HG03039 (cell line): ENCODE measurements around the gene AOPEP.
A peak's percentile ranks its signal among the peaks of the same experiment; 100 is the strongest.
"Not testable (repeated sequence)": the region's sequence is repeated elsewhere in the genome, so short reads cannot be mapped to it uniquely, and the experiment has no call there.

Experiments used
- ATAC-seq: cut with Tn5 transposase; IDR thresholded peaks from one replicate; pipeline ENCODE4 v1.9.1; 2021; ENCODE audit warnings: mild to moderate bottlenecking, moderate library complexity; ENCODE audit not compliant: unreplicated experiment

Gene AOPEP

DNA sequence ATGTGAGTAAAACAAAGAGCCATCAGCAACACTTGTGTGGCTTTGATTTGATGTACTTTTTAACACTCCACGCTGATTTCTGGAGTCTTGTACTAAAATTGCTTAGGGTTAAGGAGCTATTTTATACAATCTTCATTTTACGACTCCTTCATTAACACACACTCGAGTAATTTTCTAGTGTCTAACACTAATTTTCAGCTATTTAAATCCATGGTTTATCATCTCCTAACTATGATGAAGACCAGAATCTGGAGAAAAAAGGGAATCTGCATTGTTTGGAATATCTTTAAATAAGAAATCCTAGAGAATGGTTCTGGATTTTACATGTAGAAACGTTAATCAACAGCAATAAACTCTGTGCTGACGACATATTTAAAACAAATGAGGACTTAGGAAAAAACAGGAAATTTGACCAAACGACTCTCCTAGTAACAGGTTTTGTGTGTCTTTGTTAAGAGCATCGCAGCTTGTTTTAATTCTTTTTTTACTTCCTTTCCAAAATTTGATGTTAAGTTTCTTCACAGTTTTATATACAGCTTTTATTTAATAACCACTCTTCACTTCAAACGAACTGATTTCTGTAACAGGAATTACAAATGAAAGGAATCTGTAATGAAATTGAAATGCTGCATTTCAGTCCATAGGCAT is 138.5 kb downstream of the AOPEP start:
- ATAC-seq, result no peak

DNA sequence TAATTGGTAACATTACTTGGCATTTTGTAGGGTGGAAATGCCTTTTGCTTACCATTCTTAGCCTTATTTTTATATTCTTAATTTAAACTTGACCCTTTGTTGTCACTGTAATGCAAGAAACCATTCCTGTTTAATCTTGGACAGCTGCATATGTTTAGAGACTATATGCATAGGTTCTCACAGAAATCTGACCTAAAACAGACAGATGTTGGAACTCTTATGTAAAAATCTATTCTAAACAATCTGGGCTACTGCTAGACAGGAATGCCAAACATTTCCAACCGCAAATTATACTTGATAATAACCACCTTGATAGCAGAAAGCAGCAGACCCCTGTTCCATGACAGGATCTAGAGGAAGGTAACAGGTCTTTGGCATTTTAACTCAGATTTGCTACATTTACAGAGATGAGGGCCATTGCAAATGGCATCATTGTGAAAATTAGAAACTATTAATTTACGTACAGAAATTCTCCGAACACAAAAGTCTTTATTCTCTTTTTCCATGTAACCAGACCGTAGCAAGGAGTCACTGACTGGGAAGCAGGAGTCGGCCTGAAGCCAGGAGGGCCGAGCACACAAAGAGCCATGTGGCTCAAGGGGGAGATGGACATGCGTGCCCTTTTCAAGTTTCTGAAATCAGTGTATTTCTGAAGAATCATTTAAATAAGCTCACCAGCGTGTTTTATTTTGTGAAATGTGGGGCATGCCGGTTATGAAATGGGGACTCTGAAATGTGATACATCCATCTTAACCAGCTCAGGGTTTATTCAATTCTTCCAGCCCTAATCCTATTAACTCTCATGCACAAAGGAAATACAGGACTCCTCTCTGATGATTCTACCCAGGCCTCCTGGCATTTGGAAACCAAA is 139.3 kb downstream of the AOPEP start:
- ATAC-seq, result no peak

- ATAC-seq, result no peak
Measured at GRCh38 chr9:94866770-94867169, 140.3 kb downstream of the AOPEP start.

GRCh38 chr9:94867281-94867841 is 140.9 kb downstream of the AOPEP start:
- no peak for ATAC-seq

GRCh38 chr9:94867842-94868312 is 141.4 kb downstream of the AOPEP start:
- ATAC-seq, result no peak

GRCh38 chr9:94868464-94868863 is 142.0 kb downstream of the AOPEP start:
- no peak for ATAC-seq

- ATAC-seq, result no peak
Measured at GRCh38 chr9:94869415-94869843, 142.9 kb downstream of the AOPEP start.

GRCh38 chr9:94870465-94870792 is 143.9 kb downstream of the AOPEP start:
- no peak for ATAC-seq

GRCh38 chr9:94870793-94871558 is 144.5 kb downstream of the AOPEP start:
- no peak for ATAC-seq

DNA sequence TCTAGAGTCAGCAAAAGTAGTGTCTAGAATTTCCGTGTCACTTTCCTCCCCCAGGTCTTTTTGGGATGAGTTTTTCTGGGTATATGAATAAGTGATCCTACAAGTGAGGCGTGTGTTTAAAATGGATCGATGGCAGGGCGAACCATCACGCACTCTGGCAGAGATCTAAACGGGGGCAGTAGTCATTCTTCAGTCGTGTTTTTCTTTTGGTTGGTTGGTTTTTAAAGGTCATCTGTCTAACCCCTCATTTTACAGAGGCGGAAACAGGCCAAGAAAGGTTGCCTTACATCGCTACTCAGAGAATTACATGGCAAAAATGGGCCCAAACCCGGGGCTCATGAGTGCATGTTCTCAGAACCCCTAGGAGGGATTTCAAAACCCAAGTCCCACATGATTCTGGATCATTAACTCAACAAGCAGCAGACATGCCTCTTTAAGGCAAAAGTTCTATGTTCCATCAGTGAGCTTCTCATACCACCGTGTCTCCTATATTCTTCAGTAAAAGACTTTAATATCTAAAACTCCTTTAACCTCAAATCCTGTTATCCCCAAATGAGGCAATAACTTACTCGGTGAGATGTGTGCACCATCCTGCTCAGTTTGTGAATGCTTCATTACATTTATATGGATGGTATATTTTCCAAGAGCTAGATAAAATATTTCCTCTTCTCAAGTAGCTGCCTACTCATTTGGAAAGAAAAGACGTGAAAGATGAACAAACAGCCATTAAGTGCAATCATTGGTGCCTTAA is 145.8 kb downstream of the AOPEP start:
- ATAC-seq, result no peak

- ATAC-seq, result no peak
Measured at GRCh38 chr9:94872891-94873511, 146.5 kb downstream of the AOPEP start.

- no peak for ATAC-seq
Measured at GRCh38 chr9:94874316-94874715, 147.8 kb downstream of the AOPEP start.

GRCh38 chr9:94875300-94876020 is 149.0 kb downstream of the AOPEP start:
- peak; percentile 64 for ATAC-seq

DNA sequence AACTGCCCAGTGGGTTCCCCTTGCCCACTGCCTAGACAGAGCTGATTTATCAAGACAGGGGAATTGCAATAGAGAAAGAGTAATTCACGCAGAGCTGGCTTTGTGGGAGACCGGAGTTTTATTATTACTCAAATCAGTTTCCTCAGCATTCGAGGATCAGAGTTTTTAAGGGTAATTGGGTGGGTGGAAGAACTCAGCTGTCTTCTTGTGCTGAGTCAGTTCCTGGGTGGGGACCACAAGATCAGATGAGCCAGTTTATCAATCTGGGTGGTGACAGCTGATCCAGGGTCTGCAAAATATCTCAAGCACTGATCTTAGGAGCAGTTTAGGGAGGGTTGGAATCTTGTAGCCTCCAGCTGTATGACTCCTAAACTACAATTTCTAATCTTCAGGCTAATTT is 152.3 kb downstream of the AOPEP start:
- not testable (repeated sequence) for ATAC-seq

- no peak for ATAC-seq
Measured at GRCh38 chr9:94879230-94879629, 152.7 kb downstream of the AOPEP start.

GRCh38 chr9:94881023-94881422 is 154.5 kb downstream of the AOPEP start:
- no peak for ATAC-seq

GRCh38 chr9:94881454-94881853 is 155.0 kb downstream of the AOPEP start:
- no peak for ATAC-seq

DNA sequence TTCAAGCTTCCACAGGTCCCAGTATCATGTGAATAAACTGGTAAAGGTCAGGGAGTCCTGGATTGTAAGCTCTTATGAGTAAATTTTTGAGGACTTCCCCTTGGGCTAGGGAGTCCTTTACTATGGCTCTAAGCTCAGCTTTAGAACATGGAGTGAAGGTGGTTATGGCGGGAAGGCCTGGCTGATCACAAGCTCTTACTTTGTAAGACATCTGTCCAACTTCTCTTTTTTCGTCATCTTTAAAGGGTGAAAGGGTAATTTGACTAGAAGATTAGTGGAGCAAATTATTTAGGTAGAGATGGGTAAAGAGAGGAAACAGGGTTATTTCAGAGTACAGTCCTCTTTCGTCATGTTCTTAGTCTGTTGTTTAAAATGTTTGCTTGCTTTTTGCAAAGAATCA is 155.4 kb downstream of the AOPEP start:
- ATAC-seq, result no peak

DNA sequence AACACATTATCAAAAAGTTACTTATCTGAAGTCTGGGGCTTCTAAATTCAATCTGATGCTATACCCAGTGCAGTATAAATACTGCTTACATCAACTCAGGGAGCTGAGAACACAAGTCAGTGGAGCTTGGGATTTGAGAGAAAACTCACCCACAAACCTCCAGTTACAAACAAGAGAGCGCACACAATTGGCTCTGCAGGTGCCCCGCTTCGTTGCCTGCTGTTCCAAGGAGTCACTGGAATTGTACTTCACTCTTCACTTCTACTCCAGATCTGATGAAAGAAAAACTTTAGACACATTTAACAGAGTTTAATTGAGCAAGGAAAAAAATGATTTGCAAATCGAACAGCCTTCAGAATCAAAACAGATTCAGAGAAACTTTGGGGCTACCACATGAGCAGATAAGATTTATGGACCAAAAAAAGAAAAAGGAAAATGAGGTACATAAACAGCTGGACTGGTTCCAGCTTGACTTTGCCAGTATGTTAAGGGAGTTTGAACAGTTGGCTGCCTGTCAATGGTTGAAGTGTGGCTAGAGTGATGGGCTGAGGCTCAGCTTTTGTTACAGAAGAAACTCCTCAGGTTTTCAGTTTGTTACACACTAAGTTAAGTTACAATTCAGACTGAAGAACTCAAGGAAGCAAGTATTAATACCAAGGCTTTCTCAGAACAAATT is 156.6 kb downstream of the AOPEP start:
- ATAC-seq, result no peak
